ENCODE results near the gene BMP7. TPM values are rescaled to one million over a fixed set of nuclear protein-coding genes. Genes with fewer than 3 reads are reported as not detected.
"Not testable (repeated sequence)": the region's sequence is repeated elsewhere in the genome, so short reads cannot be mapped to it uniquely, and the experiment has no call there.

Gene BMP7
- total RNA-seq, 2 experiments from 2014 or later = not detected

- H3K4me3 Mint-ChIP-seq; CTCF ChIA-PET; H3K27ac Mint-ChIP-seq; DNase-seq; intact Hi-C loops (cut with micrococcal nuclease); H3K9me3 Mint-ChIP-seq; H3K36me3 Mint-ChIP-seq (ENCODE audit: low read depth); H3K27me3 Mint-ChIP-seq (ENCODE audit: low read depth); H3K4me1 Mint-ChIP-seq (ENCODE audit: low read depth): not testable (repeated sequence)
Observed at GRCh38 chr20:57157787-57158186, 108.7 kb downstream of the BMP7 start.

- intact Hi-C loops (cut with micrococcal nuclease) = no loop called here
- H3K4me3 Mint-ChIP-seq = no peak overlapping the region
Observed at GRCh38 chr20:57157106-57157691, 109.2 kb downstream of the BMP7 start.

GRCh38 chr20:57156011-57156729 lies 110.3 kb downstream of the BMP7 start:
- CTCF ChIA-PET = no interaction called here
- intact Hi-C loops (cut with micrococcal nuclease) = no loop called here
- Mint-ChIP-seq H3K27me3 (ENCODE audit: low read depth) (peaks cover 3% of the 10 kb centered on the region), H3K4me3 (no peak overlapping the region), H3K36me3 (ENCODE audit: low read depth) (no peaks in the 10 kb centered on the region), H3K27ac (no peak overlapping the region), H3K9me3 (peaks cover 3% of the 10 kb centered on the region), H3K4me1 (ENCODE audit: low read depth) (no peaks in the 10 kb centered on the region)
- DNase-seq = no peak

More at GRCh38 chr20:57157106-57157691, 109.2 kb downstream of the BMP7 start:
- CTCF ChIA-PET = no interaction called here
- Mint-ChIP-seq H3K36me3 (ENCODE audit: low read depth) (no peaks in the 10 kb centered on the region), H3K9me3 (no peaks in the 10 kb centered on the region), H3K4me1 (ENCODE audit: low read depth) (no peaks in the 10 kb centered on the region), H3K27ac (no peak overlapping the region), H3K27me3 (ENCODE audit: low read depth) (peaks cover 3% of the 10 kb centered on the region)
- DNase-seq = no peak

- CTCF ChIA-PET = no interaction called here
- Mint-ChIP-seq H3K36me3 (ENCODE audit: low read depth) (no peaks in the 10 kb centered on the region), H3K27ac (no peak overlapping the region), H3K9me3 (peaks cover 3% of the 10 kb centered on the region), H3K27me3 (ENCODE audit: low read depth) (peaks cover 3% of the 10 kb centered on the region), H3K4me3 (no peak overlapping the region), H3K4me1 (ENCODE audit: low read depth) (no peaks in the 10 kb centered on the region)
- intact Hi-C loops (cut with micrococcal nuclease) = no loop called here
- no peak for DNase-seq
Observed at GRCh38 chr20:57155415-57155814, 111.0 kb downstream of the BMP7 start.

GRCh38 chr20:57153238-57153905 lies 113.1 kb downstream of the BMP7 start:
- Mint-ChIP-seq H3K4me1 (ENCODE audit: low read depth) (no peaks in the 10 kb centered on the region), H3K4me3 (no peak overlapping the region), H3K27me3 (ENCODE audit: low read depth) (peaks cover 6% of the 10 kb centered on the region), H3K9me3 (peaks cover 3% of the 10 kb centered on the region), H3K36me3 (ENCODE audit: low read depth) (no peaks in the 10 kb centered on the region), H3K27ac (no peak overlapping the region)
- intact Hi-C loops (cut with micrococcal nuclease) = no loop called here
- no peak for DNase-seq
- CTCF ChIA-PET = no interaction called here

GRCh38 chr20:57152557-57152956 lies 113.9 kb downstream of the BMP7 start:
- Mint-ChIP-seq H3K4me3 (no peak overlapping the region), H3K27me3 (ENCODE audit: low read depth) (peaks cover 9% of the 10 kb centered on the region), H3K9me3 (peaks cover 3% of the 10 kb centered on the region), H3K27ac (no peak overlapping the region), H3K4me1 (ENCODE audit: low read depth) (no peaks in the 10 kb centered on the region), H3K36me3 (ENCODE audit: low read depth) (no peaks in the 10 kb centered on the region)
- no peak for DNase-seq
- CTCF ChIA-PET = no interaction called here
- intact Hi-C loops (cut with micrococcal nuclease) = no loop called here

GRCh38 chr20:57150559-57150958 lies 115.9 kb downstream of the BMP7 start:
- peaks cover 3% of the 10 kb centered on the region for H3K9me3 Mint-ChIP-seq
- no peaks in the 10 kb centered on the region for H3K36me3 Mint-ChIP-seq (ENCODE audit: low read depth)
- DNase-seq = no peak
- no peak overlapping the region for H3K27ac Mint-ChIP-seq
- CTCF ChIA-PET = no interaction called here
- peaks cover 6% of the 10 kb centered on the region for H3K27me3 Mint-ChIP-seq (ENCODE audit: low read depth)
- no peaks in the 10 kb centered on the region for H3K4me1 Mint-ChIP-seq (ENCODE audit: low read depth)
- no peak overlapping the region for H3K4me3 Mint-ChIP-seq
- intact Hi-C loops (cut with micrococcal nuclease) = no loop called here

GRCh38 chr20:57148263-57148662 lies 118.2 kb downstream of the BMP7 start:
- no peaks in the 10 kb centered on the region for H3K4me1 Mint-ChIP-seq (ENCODE audit: low read depth)
- no peak overlapping the region for H3K4me3 Mint-ChIP-seq

GRCh38 chr20:57147185-57147584 lies 119.3 kb downstream of the BMP7 start:
- Mint-ChIP-seq H3K9me3 (peaks cover 3% of the 10 kb centered on the region), H3K4me1 (ENCODE audit: low read depth) (no peaks in the 10 kb centered on the region), H3K27ac (no peak overlapping the region), H3K36me3 (ENCODE audit: low read depth) (no peaks in the 10 kb centered on the region), H3K27me3 (ENCODE audit: low read depth) (peaks cover 12% of the 10 kb centered on the region), H3K4me3 (no peak overlapping the region)
- no peak for DNase-seq
- intact Hi-C loops (cut with micrococcal nuclease) = no loop called here
- CTCF ChIA-PET = no interaction called here

More at GRCh38 chr20:57148263-57148662, 118.2 kb downstream of the BMP7 start:
- no peaks in the 10 kb centered on the region for H3K36me3 Mint-ChIP-seq (ENCODE audit: low read depth)
- intact Hi-C loops (cut with micrococcal nuclease) = no loop called here
- H3K9me3 Mint-ChIP-seq = peaks cover 3% of the 10 kb centered on the region
- CTCF ChIA-PET = no interaction called here
- no peak for DNase-seq
- H3K27ac Mint-ChIP-seq = no peak overlapping the region
- peaks cover 8% of the 10 kb centered on the region for H3K27me3 Mint-ChIP-seq (ENCODE audit: low read depth)

- Mint-ChIP-seq H3K36me3 (ENCODE audit: low read depth) (no peaks in the 10 kb centered on the region), H3K27ac (no peak overlapping the region), H3K9me3 (peaks cover under 1% of the 10 kb centered on the region), H3K4me3 (no peak overlapping the region), H3K27me3 (ENCODE audit: low read depth) (peaks cover 12% of the 10 kb centered on the region), H3K4me1 (ENCODE audit: low read depth) (no peaks in the 10 kb centered on the region)
- CTCF ChIA-PET = interaction anchor here (0.6 kb wide), 1 partner anchor 343 kb away, joined by 3 read pairs; no protein-coding TSS in a partner anchor
- no peak for DNase-seq
- intact Hi-C loops (cut with micrococcal nuclease) = no loop called here
Observed at GRCh38 chr20:57146155-57146554, 120.3 kb downstream of the BMP7 start.

- CTCF ChIA-PET = no interaction called here
- Mint-ChIP-seq H3K27ac (no peak overlapping the region), H3K9me3 (no peaks in the 10 kb centered on the region), H3K36me3 (ENCODE audit: low read depth) (no peaks in the 10 kb centered on the region), H3K4me1 (ENCODE audit: low read depth) (no peaks in the 10 kb centered on the region), H3K27me3 (ENCODE audit: low read depth) (peaks cover 12% of the 10 kb centered on the region), H3K4me3 (no peak overlapping the region)
- DNase-seq = no peak
- intact Hi-C loops (cut with micrococcal nuclease) = no loop called here
Observed at GRCh38 chr20:57145089-57145631, 121.3 kb downstream of the BMP7 start.

- DNase-seq = no peak
- no peaks in the 10 kb centered on the region for H3K36me3 Mint-ChIP-seq (ENCODE audit: low read depth)
- CTCF ChIA-PET = no interaction called here
- no peaks in the 10 kb centered on the region for H3K9me3 Mint-ChIP-seq
- intact Hi-C loops (cut with micrococcal nuclease) = no loop called here
- H3K4me3 Mint-ChIP-seq = no peak overlapping the region
- H3K4me1 Mint-ChIP-seq (ENCODE audit: low read depth) = no peaks in the 10 kb centered on the region
- no peak overlapping the region for H3K27ac Mint-ChIP-seq
- peaks cover 9% of the 10 kb centered on the region for H3K27me3 Mint-ChIP-seq (ENCODE audit: low read depth)
Observed at GRCh38 chr20:57143173-57143572, 123.3 kb downstream of the BMP7 start.

GRCh38 chr20:57142667-57143066 lies 123.8 kb downstream of the BMP7 start:
- CTCF ChIA-PET = no interaction called here
- peaks cover 5% of the 10 kb centered on the region for H3K27me3 Mint-ChIP-seq (ENCODE audit: low read depth)
- intact Hi-C loops (cut with micrococcal nuclease) = no loop called here
- no peaks in the 10 kb centered on the region for H3K4me1 Mint-ChIP-seq (ENCODE audit: low read depth)
- H3K36me3 Mint-ChIP-seq (ENCODE audit: low read depth) = no peaks in the 10 kb centered on the region
- DNase-seq = no peak
- no peaks in the 10 kb centered on the region for H3K9me3 Mint-ChIP-seq
- H3K27ac Mint-ChIP-seq = no peak overlapping the region
- H3K4me3 Mint-ChIP-seq = no peak overlapping the region

All from activated naive CD4-positive, alpha-beta T cell treated with anti-CD3 and anti-CD28 coated beads for 36 hours (primary cell).